NCI-H748 (cell line): ENCODE measurements around the gene AAK1.

Experiments
- DNase-seq: peaks from one replicate; lab custom pipeline; 2025; ENCODE audit not compliant: unreplicated experiment; lab: John Stamatoyannopoulos, UW

AAK1 gene

GRCh38 chr2:69546646-69547045 is 96.9 kb downstream of the AAK1 start:
- DNase-seq = no peak

GRCh38 chr2:69545477-69545932 is 98.0 kb downstream of the AAK1 start:
- no peak for DNase-seq

GRCh38 chr2:69544951-69545350 is 98.6 kb downstream of the AAK1 start:
- DNase-seq = no peak

GRCh38 chr2:69539549-69539908 is 104.0 kb downstream of the AAK1 start:
- no peak for DNase-seq

- no peak for DNase-seq
These were observed 104.5 kb downstream of the AAK1 start for GRCh38 chr2:69538872-69539548.

- DNase-seq = no peak
These were observed 105.3 kb downstream of the AAK1 start for GRCh38 chr2:69538249-69538648.

GRCh38 chr2:69535817-69536241 is 107.7 kb downstream of the AAK1 start:
- DNase-seq = no peak

- no peak for DNase-seq
These were observed 112.4 kb downstream of the AAK1 start for GRCh38 chr2:69531186-69531585.

GRCh38 chr2:69529480-69529879 is 114.1 kb downstream of the AAK1 start:
- DNase-seq = no peak

- no peak for DNase-seq
These were observed 118.3 kb downstream of the AAK1 start for GRCh38 chr2:69525261-69525660.

- no peak for DNase-seq
These were observed 118.7 kb downstream of the AAK1 start for GRCh38 chr2:69524799-69525198.

- no peak for DNase-seq
These were observed 121.8 kb downstream of the AAK1 start for GRCh38 chr2:69521747-69522146.

GRCh38 chr2:69518841-69519240 is 124.7 kb downstream of the AAK1 start:
- DNase-seq = no peak

GRCh38 chr2:69517410-69517809 is 126.1 kb downstream of the AAK1 start:
- no peak for DNase-seq

GRCh38 chr2:69514819-69515218 is 128.7 kb downstream of the AAK1 start:
- DNase-seq = no peak

- DNase-seq = no peak
These were observed 129.1 kb downstream of the AAK1 start for GRCh38 chr2:69514406-69514805.

- no peak for DNase-seq
These were observed 131.1 kb downstream of the AAK1 start for GRCh38 chr2:69512446-69512845.

- DNase-seq = no peak
These were observed 133.3 kb downstream of the AAK1 start for GRCh38 chr2:69510204-69510603.

GRCh38 chr2:69509750-69510140 is 133.8 kb downstream of the AAK1 start:
- DNase-seq = no peak

- no peak for DNase-seq
These were observed 134.4 kb downstream of the AAK1 start for GRCh38 chr2:69509011-69509749.

GRCh38 chr2:69505710-69506109 is 137.8 kb downstream of the AAK1 start:
- DNase-seq = no peak

GRCh38 chr2:69501301-69501700 is 142.2 kb downstream of the AAK1 start:
- DNase-seq = no peak

GRCh38 chr2:69499966-69500365 is 143.6 kb downstream of the AAK1 start:
- DNase-seq = peak; percentile 18
